DND-41 (cell line): ENCODE results near the gene IRF4.

Source experiments
- ATAC-seq: fragments of 200-7000 bp; cut with Tn5 transposase; 3 replicates; pipeline ENCODE4 v1.9.1; 2021; ENCODE audit warnings: low read depth; ENCODE audit not compliant: insufficient read depth
- DNase-seq: peaks from one replicate; pipeline ENCODE4 v3.0.0-alpha.2; 2020
- H2AFZ ChIP-seq: 2 replicates; pipeline ENCODE4 v1.6.0; 2012; ENCODE audit warnings: low read depth, low read length
- H3K27ac ChIP-seq: 2 replicates; pipeline ENCODE4 v1.5.1; 2012; ENCODE audit warnings: low read length, inconsistent platforms
- H3K27me3 ChIP-seq: fragments of 200-600 bp; sonication (generic); 2 replicates; pipeline ENCODE4 v1.6.0; 2012; ENCODE audit warnings: low read length, mild to moderate bottlenecking, inconsistent platforms; ENCODE audit not compliant: insufficient read depth, poor library complexity
- H3K36me3 ChIP-seq: 2 replicates; pipeline ENCODE4 v1.5.1; 2012; ENCODE audit warnings: low read length, inconsistent platforms; ENCODE audit not compliant: insufficient read depth
- H3K4me1 ChIP-seq: 2 replicates; pipeline ENCODE4 v1.5.1; 2012; ENCODE audit warnings: mild to moderate bottlenecking, low read length; ENCODE audit not compliant: insufficient read depth
- H3K4me2 ChIP-seq: 2 replicates; pipeline ENCODE4 v1.6.0; 2012; ENCODE audit warnings: mild to moderate bottlenecking, moderate library complexity, low read length, inconsistent platforms; ENCODE audit not compliant: insufficient read depth
- H3K4me3 ChIP-seq, 2 experiments: fragments of 200-600 bp in 1 of 2; shearing (Covaris generic) in 1 of 2; 2 replicates each; pipeline ENCODE4 v1.5.1; 2012 to 2016; ENCODE audit warnings: inconsistent platforms in 2 of 2, low read length in 2 of 2, mild to moderate bottlenecking in 2 of 2, low read depth in 1 of 2, moderate library complexity in 1 of 2
- H3K79me2 ChIP-seq: 2 replicates; pipeline ENCODE4 v1.6.0; 2012; ENCODE audit warnings: low read length, inconsistent platforms; ENCODE audit not compliant: insufficient read depth
- H3K9ac ChIP-seq: 2 replicates; pipeline ENCODE4 v1.6.0; 2012; ENCODE audit warnings: low read depth, mild to moderate bottlenecking, inconsistent platforms, low read length, moderate library complexity
- H3K9me3 ChIP-seq: 2 replicates; pipeline ENCODE4 v1.5.1; 2012; ENCODE audit warnings: low read length, moderate library complexity, mild to moderate bottlenecking, inconsistent platforms; ENCODE audit not compliant: insufficient read depth, severe bottlenecking
- H4K20me1 ChIP-seq: 2 replicates; pipeline ENCODE4 v1.6.0; 2012; ENCODE audit warnings: low read length; ENCODE audit not compliant: insufficient read depth
- CTCF ChIP-seq: IDR thresholded peaks from 2 replicates; pipeline ENCODE4 v1.5.1; 2012; ENCODE audit warnings: borderline replicate concordance, low read length, moderate library complexity, mild to moderate bottlenecking; ENCODE audit not compliant: poor library complexity, severe bottlenecking; ENCODE audit errors: extremely low read depth
- EZH2 ChIP-seq: IDR thresholded peaks from 3 replicates; pipeline ENCODE4 v1.6.1; 2012; ENCODE audit warnings: borderline replicate concordance, low read depth, mild to moderate bottlenecking, moderate library complexity, low read length, inconsistent platforms; ENCODE audit not compliant: severe bottlenecking

The IRF4 gene

GRCh38 chr6:410555-411395, 19.2 kb downstream of the IRF4 start:
- Histone ChIP-seq H2AFZ (no peak overlapping the region), H3K27ac (no peak overlapping the region), H3K4me1 (no peaks in the 10 kb centered on the region), H3K27me3 (peaks cover 14% of the 10 kb centered on the region), H3K9me3 (peaks cover 7% of the 10 kb centered on the region), H3K79me2 (no peaks in the 10 kb centered on the region), H3K36me3 (no peaks in the 10 kb centered on the region), H3K4me3 (no peak overlapping the region), H3K4me2 (no peak overlapping the region), H3K9ac (no peak overlapping the region), H4K20me1 (no peaks in the 10 kb centered on the region)
- TF ChIP-seq EZH2 = no peak
- no peak for TF ChIP-seq CTCF
- ATAC-seq (no peak), DNase-seq (no peak)

- H3K4me3 ChIP-seq = no peak overlapping the region
- no peaks in the 10 kb centered on the region for H3K79me2 ChIP-seq
- no peak overlapping the region for H3K4me2 ChIP-seq
- peaks cover 7% of the 10 kb centered on the region for H3K9me3 ChIP-seq
- H3K36me3 ChIP-seq = no peaks in the 10 kb centered on the region
- H3K27ac ChIP-seq = no peak overlapping the region
- DNase-seq (no peak), ATAC-seq (no peak)
- H3K27me3 ChIP-seq = peaks cover 14% of the 10 kb centered on the region
- H3K9ac ChIP-seq = no peak overlapping the region
- H2AFZ ChIP-seq = no peak overlapping the region
- no peaks in the 10 kb centered on the region for H4K20me1 ChIP-seq
- TF ChIP-seq EZH2 (no peak), CTCF (no peak)
- no peaks in the 10 kb centered on the region for H3K4me1 ChIP-seq
Measured at GRCh38 chr6:411402-412145, 20.0 kb downstream of the IRF4 start.

GRCh38 chr6:412146-412886, 20.8 kb downstream of the IRF4 start:
- no peaks in the 10 kb centered on the region for H3K4me1 ChIP-seq
- H4K20me1 ChIP-seq = no peaks in the 10 kb centered on the region
- H3K9ac ChIP-seq = no peak overlapping the region
- no peak for TF ChIP-seq CTCF
- TF ChIP-seq EZH2 = no peak
- DNase-seq (no peak), ATAC-seq (no peak)
- peaks cover 14% of the 10 kb centered on the region for H3K27me3 ChIP-seq
- no peaks in the 10 kb centered on the region for H3K79me2 ChIP-seq
- H3K4me3 ChIP-seq = no peak overlapping the region
- H3K36me3 ChIP-seq = no peaks in the 10 kb centered on the region
- H2AFZ ChIP-seq = no peak overlapping the region
- no peak overlapping the region for H3K27ac ChIP-seq
- no peak overlapping the region for H3K4me2 ChIP-seq
- peaks cover 7% of the 10 kb centered on the region for H3K9me3 ChIP-seq
